KMS-11 (cell line): ENCODE data around the gene CEBPE.

Experiments
- H2AFZ ChIP-seq: fragments of 200-600 bp; sonication (generic); 2 replicates; pipeline ENCODE4 v1.6.1; 2016; ENCODE audit warnings: antibody characterized with exemption, mixed run types, low read depth
- H3K27ac ChIP-seq: fragments of 200-600 bp; sonication (generic); 2 replicates; pipeline ENCODE4 v1.6.1; 2016; ENCODE audit warnings: mild to moderate bottlenecking, mixed run types
- H3K27me3 ChIP-seq: fragments of 200-600 bp; sonication (generic); 2 replicates; pipeline ENCODE4 v1.6.1; 2017; ENCODE audit warnings: mild to moderate bottlenecking, low read depth, mixed run types, moderate library complexity; ENCODE audit not compliant: insufficient read depth
- H3K36me3 ChIP-seq: fragments of 200-600 bp; sonication (generic); 2 replicates; pipeline ENCODE4 v1.6.1; 2017; ENCODE audit warnings: mild to moderate bottlenecking, mixed run types; ENCODE audit not compliant: insufficient read depth
- H3K4me1 ChIP-seq: fragments of 200-600 bp; sonication (generic); 2 replicates; pipeline ENCODE4 v1.6.1; 2016; ENCODE audit warnings: mild to moderate bottlenecking, low read depth, mixed run types; ENCODE audit not compliant: poor library complexity, severe bottlenecking
- H3K4me2 ChIP-seq: fragments of 200-600 bp; sonication (generic); 2 replicates; pipeline ENCODE4 v1.7.0; 2016; ENCODE audit warnings: mild to moderate bottlenecking, mixed run types
- H3K4me3 ChIP-seq: fragments of 200-600 bp; sonication (generic); IDR thresholded peaks from 2 replicates; pipeline ENCODE4 v1.6.1; 2017; ENCODE audit warnings: low read depth, low read length, mixed read lengths; ENCODE audit not compliant: insufficient read depth
- H3K79me2 ChIP-seq: fragments of 200-600 bp; sonication (generic); 2 replicates; pipeline ENCODE4 v1.6.1; 2016; ENCODE audit warnings: low read depth, mixed run types; ENCODE audit not compliant: insufficient read depth
- H3K9ac ChIP-seq: fragments of 200-600 bp; sonication (generic); 2 replicates; pipeline ENCODE4 v1.6.1; 2016; ENCODE audit warnings: mild to moderate bottlenecking, mixed run types
- H4K20me1 ChIP-seq: fragments of 200-600 bp; sonication (generic); 2 replicates; pipeline ENCODE4 v1.6.1; 2016; ENCODE audit warnings: mild to moderate bottlenecking, mixed run types; ENCODE audit not compliant: insufficient read depth
- TF ChIP-seq, protein P1 (sequence below): fragments of 200-600 bp; sonication (generic); conservative IDR thresholded peaks from 2 replicates; pipeline ENCODE4 v1.6.1; 2017; ENCODE audit warnings: low read depth, mild to moderate bottlenecking, antibody characterized with exemption, low read length, moderate library complexity, mixed read lengths

The CEBPE gene

DNA sequence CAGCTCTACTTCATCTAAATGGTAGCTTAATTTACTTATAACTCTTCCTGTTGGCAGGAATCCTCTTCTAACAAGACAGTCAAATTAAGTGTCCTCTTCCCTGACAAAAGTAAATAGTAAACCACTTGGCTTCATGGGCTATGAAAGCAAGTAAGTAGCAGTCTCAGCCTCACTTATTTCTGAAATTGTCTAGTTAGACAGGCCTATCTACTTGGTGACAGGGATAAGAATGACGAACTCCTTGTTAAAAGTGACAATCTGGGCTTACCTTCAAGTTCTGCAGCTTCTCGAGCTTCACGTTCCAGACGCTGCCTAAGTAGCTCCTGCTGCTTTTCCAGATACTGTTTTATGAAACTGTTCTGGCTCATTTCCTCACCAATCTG, 28.8 kb downstream of the CEBPE start:
- no peak overlapping the region for H3K4me2 ChIP-seq
- H2AFZ ChIP-seq: no peak overlapping the region
- no peaks in the 10 kb centered on the region for H3K27me3 ChIP-seq
- H3K9ac ChIP-seq: no peak overlapping the region
- TF ChIP-seq, protein P1, sequence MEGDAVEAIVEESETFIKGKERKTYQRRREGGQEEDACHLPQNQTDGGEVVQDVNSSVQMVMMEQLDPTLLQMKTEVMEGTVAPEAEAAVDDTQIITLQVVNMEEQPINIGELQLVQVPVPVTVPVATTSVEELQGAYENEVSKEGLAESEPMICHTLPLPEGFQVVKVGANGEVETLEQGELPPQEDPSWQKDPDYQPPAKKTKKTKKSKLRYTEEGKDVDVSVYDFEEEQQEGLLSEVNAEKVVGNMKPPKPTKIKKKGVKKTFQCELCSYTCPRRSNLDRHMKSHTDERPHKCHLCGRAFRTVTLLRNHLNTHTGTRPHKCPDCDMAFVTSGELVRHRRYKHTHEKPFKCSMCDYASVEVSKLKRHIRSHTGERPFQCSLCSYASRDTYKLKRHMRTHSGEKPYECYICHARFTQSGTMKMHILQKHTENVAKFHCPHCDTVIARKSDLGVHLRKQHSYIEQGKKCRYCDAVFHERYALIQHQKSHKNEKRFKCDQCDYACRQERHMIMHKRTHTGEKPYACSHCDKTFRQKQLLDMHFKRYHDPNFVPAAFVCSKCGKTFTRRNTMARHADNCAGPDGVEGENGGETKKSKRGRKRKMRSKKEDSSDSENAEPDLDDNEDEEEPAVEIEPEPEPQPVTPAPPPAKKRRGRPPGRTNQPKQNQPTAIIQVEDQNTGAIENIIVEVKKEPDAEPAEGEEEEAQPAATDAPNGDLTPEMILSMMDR: no peak
- peaks cover 14% of the 10 kb centered on the region for H3K4me1 ChIP-seq
- H3K27ac ChIP-seq: no peak overlapping the region
- no peaks in the 10 kb centered on the region for H3K36me3 ChIP-seq
- H3K4me3 ChIP-seq: no peak overlapping the region
- no peaks in the 10 kb centered on the region for H4K20me1 ChIP-seq
- peaks cover 25% of the 10 kb centered on the region for H3K79me2 ChIP-seq

DNA sequence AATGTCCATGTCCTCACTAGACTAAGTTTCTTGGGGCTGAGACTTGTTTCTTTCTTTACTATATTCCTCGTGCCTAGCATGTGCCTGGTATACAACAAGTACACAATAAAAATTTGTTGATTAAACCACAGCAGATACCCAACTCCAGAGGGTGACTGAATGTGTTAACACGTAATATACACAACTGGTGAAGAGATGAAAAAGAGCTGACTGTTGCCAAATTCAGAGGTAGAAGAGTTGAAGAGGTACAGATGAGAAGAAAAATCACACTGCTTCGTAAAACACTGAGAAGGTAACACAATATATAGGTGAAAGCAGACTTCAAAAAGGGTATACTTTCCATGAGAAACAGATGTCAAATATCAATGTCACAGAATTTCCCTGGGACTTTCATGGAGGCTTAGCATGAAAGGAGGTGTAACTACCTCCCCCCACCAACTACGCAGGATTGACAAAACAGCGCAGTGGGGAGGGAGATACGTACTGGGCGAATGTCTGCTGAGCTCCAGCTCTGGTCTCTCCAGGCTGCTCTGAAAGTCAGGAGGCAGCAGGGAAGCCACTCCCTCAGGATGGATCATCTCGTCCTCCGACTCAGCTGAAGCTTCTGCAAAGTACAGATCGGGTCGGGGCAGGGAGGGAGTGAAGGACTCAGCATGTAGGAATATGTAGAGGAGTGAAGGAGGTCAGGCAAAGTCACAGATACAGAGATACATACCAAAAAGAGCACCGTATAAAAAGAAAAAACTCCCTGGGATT, 29.4 kb downstream of the CEBPE start:
- H3K4me3 ChIP-seq: no peak overlapping the region
- no peaks in the 10 kb centered on the region for H3K36me3 ChIP-seq
- TF ChIP-seq, protein P1: no peak
- H3K27ac ChIP-seq: no peak overlapping the region
- no peaks in the 10 kb centered on the region for H3K27me3 ChIP-seq
- no peak overlapping the region for H2AFZ ChIP-seq
- no peak overlapping the region for H3K9ac ChIP-seq
- H4K20me1 ChIP-seq: no peaks in the 10 kb centered on the region
- H3K4me1 ChIP-seq: peaks cover 14% of the 10 kb centered on the region
- no peak overlapping the region for H3K4me2 ChIP-seq
- peaks cover 25% of the 10 kb centered on the region for H3K79me2 ChIP-seq

DNA sequence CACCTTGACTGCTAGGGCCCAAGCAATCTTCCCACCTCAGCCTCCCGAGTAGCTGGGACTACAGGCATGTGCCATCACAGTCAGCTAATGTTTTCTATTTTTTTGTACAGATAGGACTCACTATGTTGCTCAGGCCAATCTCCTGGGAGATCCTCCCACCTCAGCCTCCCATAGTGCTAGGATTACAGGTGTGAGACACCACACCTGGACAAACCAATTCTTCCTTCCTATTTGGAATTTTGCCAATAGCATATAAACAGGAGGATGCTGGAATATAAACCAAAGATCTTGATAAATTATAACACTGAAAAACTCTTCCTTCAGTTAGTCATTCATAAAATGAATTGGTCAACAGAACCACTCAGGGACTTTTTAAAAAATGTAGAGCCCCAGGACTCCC, 32.5 kb downstream of the CEBPE start:
- no peak overlapping the region for H3K4me3 ChIP-seq
- no peak overlapping the region for H3K27ac ChIP-seq
- no peak overlapping the region for H2AFZ ChIP-seq
- H4K20me1 ChIP-seq: no peaks in the 10 kb centered on the region
- no peaks in the 10 kb centered on the region for H3K36me3 ChIP-seq
- no peaks in the 10 kb centered on the region for H3K4me1 ChIP-seq
- H3K27me3 ChIP-seq: no peaks in the 10 kb centered on the region
- no peak overlapping the region for H3K9ac ChIP-seq
- H3K4me2 ChIP-seq: no peak overlapping the region
- H3K79me2 ChIP-seq: no peaks in the 10 kb centered on the region; the same call in 1 of the 2 replicates
- TF ChIP-seq, protein P1: no peak

DNA sequence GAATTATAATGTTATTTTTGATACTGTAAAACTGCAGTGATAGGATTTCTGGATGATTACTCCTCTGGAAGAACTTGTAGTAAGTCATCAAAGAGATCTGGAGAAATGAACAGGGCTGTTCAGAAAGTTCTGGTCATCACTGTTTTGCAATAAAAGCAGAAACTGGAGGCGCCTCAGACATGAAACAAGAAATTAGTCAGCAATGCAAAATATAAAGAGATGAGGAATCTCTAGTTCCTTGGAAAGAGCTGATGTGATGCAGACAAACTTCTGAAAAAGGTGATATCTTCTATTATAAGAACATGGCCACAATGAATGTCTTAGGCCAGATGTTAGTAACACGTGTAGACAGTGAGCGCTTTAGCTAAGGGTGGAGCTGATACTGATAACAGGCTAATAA, 33.6 kb downstream of the CEBPE start:
- no peaks in the 10 kb centered on the region for H4K20me1 ChIP-seq
- no peaks in the 10 kb centered on the region for H3K4me1 ChIP-seq
- TF ChIP-seq, protein P1: no peak
- H2AFZ ChIP-seq: no peak overlapping the region
- H3K4me3 ChIP-seq: no peak overlapping the region
- H3K4me2 ChIP-seq: no peak overlapping the region
- H3K9ac ChIP-seq: no peak overlapping the region
- no peaks in the 10 kb centered on the region for H3K36me3 ChIP-seq
- no peaks in the 10 kb centered on the region for H3K27me3 ChIP-seq
- H3K27ac ChIP-seq: no peak overlapping the region
- H3K79me2 ChIP-seq: no peaks in the 10 kb centered on the region
